Heart right ventricle (tissue), 16 donors: ENCODE data around the gene REEP1. TPM values are rescaled to one million over a fixed set of nuclear protein-coding genes. Genes with fewer than 3 reads are reported as not detected.
A peak's percentile ranks its signal among the peaks of the same experiment; 100 is the strongest.

ENCODE experiments used
- ATAC-seq, 8 donors: fragments of 200-7000 bp; cut with Tn5 transposase; one replicate each; pipeline ENCODE4 v1.9.1; 2020; ENCODE audit warnings: mild to moderate bottlenecking in 8 of 8, moderate library complexity in 8 of 8, moderate number of reproducible peaks in 1 of 8
- DNase-seq, 2 donors: peaks; one replicate each; pipeline ENCODE4 v3.0.0-alpha.2; 2020
- H3K27ac ChIP-seq, 10 donors: fragments of 200-600 bp; sonication (generic) in 2 of 10; one replicate each; pipeline versions ENCODE4 v1.5.0 to v1.8.0; 2020 to 2022; ENCODE audit warnings: mild to moderate bottlenecking in 3 of 10
- H3K27me3 ChIP-seq, 7 donors: fragments of 200-600 bp; one replicate each; pipeline ENCODE4 v1.8.0; 2021 to 2022; ENCODE audit warnings: mild to moderate bottlenecking in 2 of 7
- H3K36me3 ChIP-seq, 9 donors: fragments of 200-600 bp; sonication (generic) in 1 of 9; one replicate each; pipeline versions ENCODE4 v1.5.0 to v1.8.0; 2020 to 2022; ENCODE audit warnings: mild to moderate bottlenecking in 2 of 9
- H3K4me1 ChIP-seq, 9 donors: fragments of 200-600 bp; sonication (generic) in 1 of 9; one replicate each; pipeline versions ENCODE4 v1.5.0 to v1.8.0; 2020 to 2022; ENCODE audit warnings: mild to moderate bottlenecking in 4 of 9
- H3K4me3 ChIP-seq, 10 donors: fragments of 200-600 bp; sonication (generic) in 2 of 10; one replicate each; pipeline versions ENCODE4 v1.5.0 to v1.8.0; 2020 to 2022; ENCODE audit warnings: mild to moderate bottlenecking in 7 of 10, moderate library complexity in 2 of 10
- H3K9me3 ChIP-seq, 11 donors: fragments of 200-600 bp in 10 of 11; sonication (generic) in 2 of 11; one replicate each; pipeline versions ENCODE4 v1.5.0 to v1.8.0; 2013 to 2022; ENCODE audit warnings: mild to moderate bottlenecking in 2 of 11, control low read depth in 1 of 11, moderate library complexity in 1 of 11
- WGBS, 2 donors: extraction: QIAGEN DNeasy Blood & Tissue Kit; methylation state at CpG; one replicate each; pipeline ENCODE4 v1.1.7; 2013; ENCODE audit warnings: inconsistent platforms in 1 of 2; 5-methylcytosine and 5-hydroxymethylcytosine counted together
- intact Hi-C, 10 donors: fragments of 100-400 bp; cut with DNase I; formaldehyde crosslinking; loops; one replicate each; pipeline versions ENCODE4 v1.11.1 to v1.14.2; 2022
- polyA plus RNA-seq, 2 donors: library from polyadenylated mRNA; stranded (reverse); fragments of 200-250 nt; gene quantifications; one replicate each; pipeline ENCODE4 v1.2.3, GENCODE V29; 2013
- total RNA-seq, 10 donors: library from RNA; stranded (reverse); fragmentation: NEBNext Ultra II Directional in 3 of 10; extraction: Animal tissue kit (Norgen Biotek cat#: 25700) in 3 of 10; gene quantifications; one replicate each; pipeline versions ENCODE4 v1.2.1 to v1.2.4, GENCODE V29; 2021 to 2023
- TF ChIP-seq, protein P1 (sequence below), 9 donors: fragments of 200-600 bp; sonication (generic) in 2 of 9; IDR thresholded peaks; one replicate each; pipeline versions ENCODE4 v1.5.0 to v1.8.0; 2021 to 2022; ENCODE audit warnings: antibody characterized with exemption in 9 of 9, mild to moderate bottlenecking in 5 of 9, moderate library complexity in 1 of 9
- donor health status: Arrhythmogenic right ventricular cardiomyopathy.
- donor health status: ischemic (EF 13 %, LVEDD 7.1; RV severe dilation, severe dysfunction).
- donor health status: healthy with polysubstance abuse.
- donor health status: DM: no; HTN: yes; CAD: no.
- donor health status: DM: no; HTN: no; CAD: no.
- donor health status: ischemic (EF 25% LVEDD 6.9; RV normal size, moderate dysfunction).
- donor health status: ischemic (EF 25% LVEDD 5.7; RV mildly dilated, moderate dysfunction).
- donor health status: healthy.
- donor health status: DM: yes; HTN: yes; CAD: no.
- donor health status: Ischemic cardiomyopathy.
- donor health status: ischemic (EF 35%, LVEDD 5.7; RV mildly dilated, moderate dysfunction).
- donor health status: nonischemic (EF 11% LVEDD 7.7; RV severe dilation, severe dysfunction).
- donor health status: DM: yes; HTN: yes; CAD: no.
- donor health status: PGD.
- donor health status: ischemic (EF 29% LVEDD 5.4; RV normal size, mild dysfunction).
- donor health status: nonischemic (EF 23%, LVEDD 6.1; RV moderate dilation, normal function).

REEP1 gene
- total and polyA plus RNA-seq, 12 donors, result 15.2 to 30.5 (median 25.6) TPM

DNA sequence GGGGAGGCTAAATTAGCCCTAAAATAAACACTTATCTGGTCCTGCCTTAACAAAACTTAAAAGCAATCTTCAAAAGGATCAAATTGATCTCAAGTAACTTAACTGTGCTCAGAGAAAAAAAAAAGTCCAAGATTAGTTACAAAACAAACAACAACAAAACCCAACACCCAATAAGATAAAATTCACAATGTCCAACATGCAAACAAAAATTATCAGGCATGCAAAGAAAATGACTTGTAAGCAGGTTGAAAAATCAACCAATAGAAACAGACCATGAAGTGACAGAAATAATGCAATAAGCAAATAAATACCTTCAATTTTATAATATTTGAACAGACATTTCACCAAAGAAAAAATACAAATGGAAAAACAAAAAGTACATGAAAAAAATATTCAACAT, 4.0 kb upstream of the REEP1 start:
- Histone ChIP-seq H3K4me1 (peaks cover 0 to 11% (median 9%) of the 10 kb centered on the region in 9 donors), H3K36me3 (no peaks in the 10 kb centered on the region), H3K9me3 (peaks cover 0 to 19% (median 10%) of the 10 kb centered on the region in 11 donors), H3K27me3 (peaks cover 0 to 60% (median 15%) of the 10 kb centered on the region in 7 donors), H3K4me3 (no peak overlapping the region), H3K27ac (no peak overlapping the region)
- DNase-seq (no peak), ATAC-seq (no peak)
- TF ChIP-seq, protein P1, sequence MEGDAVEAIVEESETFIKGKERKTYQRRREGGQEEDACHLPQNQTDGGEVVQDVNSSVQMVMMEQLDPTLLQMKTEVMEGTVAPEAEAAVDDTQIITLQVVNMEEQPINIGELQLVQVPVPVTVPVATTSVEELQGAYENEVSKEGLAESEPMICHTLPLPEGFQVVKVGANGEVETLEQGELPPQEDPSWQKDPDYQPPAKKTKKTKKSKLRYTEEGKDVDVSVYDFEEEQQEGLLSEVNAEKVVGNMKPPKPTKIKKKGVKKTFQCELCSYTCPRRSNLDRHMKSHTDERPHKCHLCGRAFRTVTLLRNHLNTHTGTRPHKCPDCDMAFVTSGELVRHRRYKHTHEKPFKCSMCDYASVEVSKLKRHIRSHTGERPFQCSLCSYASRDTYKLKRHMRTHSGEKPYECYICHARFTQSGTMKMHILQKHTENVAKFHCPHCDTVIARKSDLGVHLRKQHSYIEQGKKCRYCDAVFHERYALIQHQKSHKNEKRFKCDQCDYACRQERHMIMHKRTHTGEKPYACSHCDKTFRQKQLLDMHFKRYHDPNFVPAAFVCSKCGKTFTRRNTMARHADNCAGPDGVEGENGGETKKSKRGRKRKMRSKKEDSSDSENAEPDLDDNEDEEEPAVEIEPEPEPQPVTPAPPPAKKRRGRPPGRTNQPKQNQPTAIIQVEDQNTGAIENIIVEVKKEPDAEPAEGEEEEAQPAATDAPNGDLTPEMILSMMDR (IDR thresholded peaks at IDR 0.05), result no peak
- intact Hi-C loops, result no loop called here

DNA sequence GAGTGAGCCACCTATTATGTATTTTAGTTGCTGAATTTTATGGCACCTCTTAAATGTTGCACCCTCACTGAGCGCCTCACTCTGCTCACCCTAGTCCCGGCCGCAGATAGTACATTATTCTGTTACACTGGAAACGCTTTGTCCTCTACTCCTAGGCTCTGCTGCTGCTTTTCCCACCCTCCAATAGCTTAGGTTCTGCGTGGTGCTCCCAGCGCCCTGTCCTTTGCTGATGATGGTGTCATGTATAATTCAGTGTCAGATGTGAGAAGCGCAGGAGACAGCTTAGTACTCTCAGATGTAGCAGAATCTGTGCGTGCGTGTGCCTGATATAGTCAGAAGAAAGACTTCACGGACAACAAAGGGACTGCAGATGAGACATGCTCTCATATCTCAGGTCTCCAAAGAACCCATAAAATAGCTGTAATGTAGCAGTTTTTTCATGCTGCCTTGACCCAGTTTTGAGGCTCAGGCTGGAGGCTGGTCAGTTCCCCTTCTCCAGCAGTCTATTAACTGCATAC, 1.4 kb upstream of the REEP1 start:
- Histone ChIP-seq H3K27me3 (peaks cover 0 to 76% (median 24%) of the 10 kb centered on the region in 7 donors), H3K27ac (no peak overlapping the region)

DNA sequence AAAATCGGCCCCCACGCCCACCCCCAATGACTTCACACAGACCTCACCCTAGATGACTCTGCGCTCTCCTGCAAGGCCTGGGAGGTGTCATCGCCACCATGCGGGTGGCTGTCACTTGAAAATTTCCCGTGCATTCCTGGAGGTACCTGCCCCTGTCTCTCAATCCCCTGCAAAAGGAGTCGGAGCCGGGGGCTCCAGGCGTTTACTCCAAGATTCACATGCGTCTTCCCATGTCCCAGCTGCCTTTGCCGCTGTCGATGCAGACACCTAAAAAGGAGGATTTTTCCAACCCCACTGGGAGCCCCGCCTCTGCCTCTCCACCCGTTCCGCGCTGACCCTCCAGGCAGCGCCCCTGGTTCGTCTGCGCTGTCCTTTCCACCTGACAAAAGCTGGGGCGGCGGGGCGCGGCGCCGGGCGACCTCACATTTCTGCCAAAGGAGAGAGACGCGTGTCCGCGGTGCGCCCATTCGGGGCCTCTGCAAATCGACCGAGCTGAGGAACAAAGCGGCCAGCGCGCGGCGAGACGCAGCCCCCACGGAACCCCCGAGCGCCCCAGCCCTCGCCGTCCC, 667 bp downstream of the REEP1 start:
- peak; percentile 20 to 57 (median 36) for ATAC-seq
- DNase-seq, result no peak
- Histone ChIP-seq H3K4me3 (peak overlapping the region; percentile 8 to 74 (median 59)), H3K4me1 (peaks cover 0 to 38% (median 10%) of the 10 kb centered on the region in 9 donors), H3K36me3 (no peaks in the 10 kb centered on the region), H3K9me3 (peaks cover 0 to 12% (median 8%) of the 10 kb centered on the region in 11 donors), H3K27me3 (peaks cover 0 to 74% (median 24%) of the 10 kb centered on the region in 7 donors), H3K27ac (peak overlapping the region; percentile 52 to 87 (median 76))
- 1 to 2% methylated on average over 44 to 45 of the region's 45 CpGs for WGBS, 2 donors
- intact Hi-C loops, result no loop called here
- TF ChIP-seq, protein P1 (IDR thresholded peaks at IDR 0.05), result no peak

More for the DNA sequence above, 1.4 kb upstream of the REEP1 start:
- peaks cover 0 to 24% (median 10%) of the 10 kb centered on the region in 9 donors for H3K4me1 ChIP-seq
- no peaks in the 10 kb centered on the region for H3K36me3 ChIP-seq
- 79 to 84% methylated on average over 10 of the region's 10 CpGs for WGBS, 2 donors
- no peak for ATAC-seq
- H3K9me3 ChIP-seq, result peaks cover 0 to 19% (median 10%) of the 10 kb centered on the region in 11 donors
- intact Hi-C loops, result no loop called here
- no peak overlapping the region for H3K4me3 ChIP-seq
- DNase-seq, result no peak
- TF ChIP-seq, protein P1 (IDR thresholded peaks at IDR 0.05), result no peak

DNA sequence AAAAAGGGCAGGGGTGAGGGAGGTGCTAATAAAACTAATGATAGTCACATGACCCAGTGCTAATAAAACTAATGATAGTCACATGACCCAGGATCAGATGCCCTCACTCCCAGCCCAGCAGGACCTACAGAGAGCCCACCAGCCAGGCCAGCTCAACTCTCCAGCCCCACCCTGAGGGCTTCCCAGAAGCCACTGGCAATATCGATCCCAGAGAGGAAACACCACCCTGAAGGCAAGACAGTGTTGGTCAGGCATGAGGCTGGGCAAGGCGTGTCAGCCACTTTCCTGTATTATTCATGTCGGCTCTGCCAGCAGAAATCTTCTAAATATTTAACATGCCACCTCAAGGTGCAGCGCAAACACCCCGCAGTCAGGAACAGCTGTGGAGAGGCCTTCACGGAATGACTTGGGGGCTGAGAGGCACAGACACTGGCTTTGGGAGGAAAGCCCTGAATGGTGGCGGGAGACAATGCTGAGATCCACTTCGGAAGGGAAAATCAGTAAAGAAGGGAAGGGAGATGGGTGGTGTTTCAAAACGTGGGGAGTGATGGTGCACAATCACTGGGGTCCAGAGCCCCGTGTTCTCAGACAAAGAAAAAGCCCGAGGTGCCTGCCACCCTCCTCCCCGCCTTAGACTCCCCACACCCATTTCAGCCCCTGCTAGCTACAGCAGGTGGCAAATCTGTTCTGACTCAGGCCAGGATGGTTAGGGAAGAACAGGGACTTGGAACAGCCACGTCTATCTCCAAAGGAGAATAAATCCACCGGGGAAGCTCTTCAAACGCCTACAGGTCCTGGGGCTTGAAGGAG, 1.4 kb downstream of the REEP1 start:
- peak in 4 of 8 donors; percentile 4 to 25 (median 11) for ATAC-seq

More for the DNA sequence above, 1.4 kb downstream of the REEP1 start:
- Histone ChIP-seq H3K36me3 (no peaks in the 10 kb centered on the region), H3K4me1 (peaks cover 0 to 40% (median 10%) of the 10 kb centered on the region in 9 donors), H3K4me3 (peak overlapping the region in 9 of 10 donors; percentile 40 to 74 (median 60)), H3K27me3 (peaks cover 0 to 70% (median 24%) of the 10 kb centered on the region in 7 donors), H3K9me3 (peaks cover 0 to 5% (median 2%) of the 10 kb centered on the region in 11 donors), H3K27ac (peak overlapping the region in 4 of 10 donors; percentile 70 to 87 (median 84))
- intact Hi-C loops, result no loop called here
- TF ChIP-seq, protein P1 (IDR thresholded peaks at IDR 0.05), result no peak
- 27 to 33% methylated on average over 15 of the region's 15 CpGs for WGBS, 2 donors
- DNase-seq, result no peak
